ENCODE results near the gene SLC22A2. TPM values are rescaled to one million over a fixed set of nuclear protein-coding genes. Genes with fewer than 3 reads are reported as not detected.

SLC22A2 gene
- total and polyA plus RNA-seq, 2 donors (not counting 3 experiments of a cell fraction or from before 2014, with no cell fraction given), result not detected

DNA sequence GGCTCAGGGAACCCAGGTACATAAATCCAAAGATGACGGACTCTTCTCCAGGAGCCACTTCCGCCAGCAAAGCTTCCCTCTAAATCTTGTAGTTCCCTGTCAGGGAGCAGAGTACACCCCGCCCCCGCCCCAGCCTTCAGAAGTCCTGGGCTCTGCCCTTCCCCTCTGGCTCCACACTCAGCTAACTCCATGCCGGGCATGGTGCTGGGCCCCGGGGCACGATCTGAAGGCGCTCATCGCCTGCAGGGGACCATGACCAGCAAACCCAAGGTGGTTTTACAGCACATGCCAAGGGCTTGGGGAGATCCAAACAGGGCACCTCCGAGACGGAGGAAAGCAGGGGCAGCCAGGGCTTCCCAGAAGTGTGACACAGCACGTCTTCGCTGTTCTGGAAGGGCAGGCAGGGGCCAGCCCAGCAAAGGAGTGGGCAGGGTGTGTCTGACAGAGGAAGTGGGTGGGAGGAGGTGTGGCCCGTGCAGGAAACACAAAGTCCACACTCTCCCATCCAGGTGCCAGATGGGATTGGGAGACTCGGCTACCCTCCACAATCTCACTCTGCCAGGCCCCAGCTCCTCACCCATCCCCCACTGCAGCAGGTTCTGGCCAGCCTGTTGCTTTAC, 41.6 kb upstream of the SLC22A2 start:
- ChIA-PET POLR2A (no interaction called here), CTCF (no interaction called here)
- Histone ChIP-seq H4K20me1 (replicated peaks; ENCODE audit: control insufficient read depth, extremely low read depth, insufficient read depth, low read length) (no peaks in the 10 kb centered on the region), H3K4me1 (ENCODE audit: control insufficient read depth, extremely low read depth, insufficient read depth, low read length) (no peaks in the 10 kb centered on the region), H3K79me2 (ENCODE audit: control insufficient read depth, insufficient read depth, low read length) (no peaks in the 10 kb centered on the region), H3K4me3 (replicated peaks in 1 of 3; ENCODE audit: insufficient read depth in 1 of 3, low read depth in 1 of 3, low read length in 3 of 3) (no peak overlapping the region), H3K9me3 (replicated peaks; ENCODE audit: control insufficient read depth, insufficient read depth, low read length) (no peaks in the 10 kb centered on the region), H3K27me3 (ENCODE audit: control insufficient read depth in 2 of 2, insufficient read depth in 2 of 2, low read length in 2 of 2) (no peaks in the 10 kb centered on the region), H3K4me2 (ENCODE audit: insufficient read depth, low read length) (no peak overlapping the region), H2AFZ (ENCODE audit: low read depth, low read length) (no peak overlapping the region), H3K27ac (ENCODE audit: insufficient read depth, low read depth, low read length) (no peak overlapping the region), H3K36me3 (ENCODE audit: control insufficient read depth in 2 of 2, extremely low read depth in 1 of 2, insufficient read depth in 2 of 2, low read length in 2 of 2) (no peaks in the 10 kb centered on the region), H3K9ac (replicated peaks; ENCODE audit: extremely low read depth, insufficient read depth, low read length) (no peak overlapping the region), H3K9me1 (replicated peaks; ENCODE audit: control insufficient read depth, extremely low read depth, insufficient read depth, low read length) (no peaks in the 10 kb centered on the region)
- no peak for FAIRE-seq
- no TSS peak for BruUV-seq (replicated peaks)
- no peak for TF ChIP-seq POLR2A (IDR thresholded peaks at IDR 0.05; ENCODE audit: low read depth, low read length)
- TF ChIP-seq, protein P1, sequence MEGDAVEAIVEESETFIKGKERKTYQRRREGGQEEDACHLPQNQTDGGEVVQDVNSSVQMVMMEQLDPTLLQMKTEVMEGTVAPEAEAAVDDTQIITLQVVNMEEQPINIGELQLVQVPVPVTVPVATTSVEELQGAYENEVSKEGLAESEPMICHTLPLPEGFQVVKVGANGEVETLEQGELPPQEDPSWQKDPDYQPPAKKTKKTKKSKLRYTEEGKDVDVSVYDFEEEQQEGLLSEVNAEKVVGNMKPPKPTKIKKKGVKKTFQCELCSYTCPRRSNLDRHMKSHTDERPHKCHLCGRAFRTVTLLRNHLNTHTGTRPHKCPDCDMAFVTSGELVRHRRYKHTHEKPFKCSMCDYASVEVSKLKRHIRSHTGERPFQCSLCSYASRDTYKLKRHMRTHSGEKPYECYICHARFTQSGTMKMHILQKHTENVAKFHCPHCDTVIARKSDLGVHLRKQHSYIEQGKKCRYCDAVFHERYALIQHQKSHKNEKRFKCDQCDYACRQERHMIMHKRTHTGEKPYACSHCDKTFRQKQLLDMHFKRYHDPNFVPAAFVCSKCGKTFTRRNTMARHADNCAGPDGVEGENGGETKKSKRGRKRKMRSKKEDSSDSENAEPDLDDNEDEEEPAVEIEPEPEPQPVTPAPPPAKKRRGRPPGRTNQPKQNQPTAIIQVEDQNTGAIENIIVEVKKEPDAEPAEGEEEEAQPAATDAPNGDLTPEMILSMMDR (IDR thresholded peaks at IDR 0.05; ENCODE audit: extremely low read depth in 1 of 2, insufficient read depth in 1 of 2, low read depth in 1 of 2, low read length in 2 of 2), result no peak
- no peak for DNase-seq (ENCODE audit: low read depth, low spot score)
- dilution Hi-C loops (cut with MboI; ENCODE audit: extremely low pct_ligation_motif_present, low sequenced_read_pairs), result no loop called here
- intact Hi-C loops (cut with micrococcal nuclease), result no loop called here

DNA sequence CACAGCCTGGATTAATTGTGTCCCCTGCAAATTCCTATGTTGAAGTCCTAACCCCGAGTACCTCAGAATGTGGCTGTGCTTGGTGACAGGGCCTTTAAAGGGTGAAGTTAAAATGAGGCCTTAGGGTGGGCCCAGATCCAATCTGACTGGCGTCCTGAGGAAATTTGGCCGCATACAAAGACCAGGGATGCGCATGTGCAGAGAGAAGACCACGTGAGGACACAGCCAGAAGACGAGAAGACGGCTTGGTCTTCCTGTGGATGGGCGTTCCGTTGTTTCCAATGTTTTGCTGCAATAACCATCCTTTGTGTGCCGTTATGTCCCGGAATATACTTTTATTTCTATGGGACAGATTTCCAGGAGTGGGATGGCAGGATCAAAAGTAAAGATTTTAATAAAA, 40.9 kb upstream of the SLC22A2 start:
- DNase-seq (ENCODE audit: low read depth, low spot score) (no peak), FAIRE-seq (no peak)
- TF ChIP-seq, protein P1 (IDR thresholded peaks at IDR 0.05; ENCODE audit: extremely low read depth in 1 of 2, insufficient read depth in 1 of 2, low read depth in 1 of 2, low read length in 2 of 2), result no peak
- TF ChIP-seq EZH2 (IDR thresholded peaks at IDR 0.05; ENCODE audit: borderline replicate concordance, low read depth, low read length, severe bottlenecking) (no peak), JUN (IDR thresholded peaks at IDR 0.05; ENCODE audit: borderline replicate concordance, insufficient read depth, insufficient read length, low read depth) (no peak), MYC (IDR thresholded peaks at IDR 0.05; ENCODE audit: low read depth, low read length) (no peak), POLR2AphosphoS5 (IDR thresholded peaks at IDR 0.05; ENCODE audit: insufficient read depth, low read depth, low read length) (no peak), FOS (IDR thresholded peaks at IDR 0.05; ENCODE audit: borderline replicate concordance, insufficient read depth, low read length) (no peak), GATA2 (IDR thresholded peaks at IDR 0.05; ENCODE audit: insufficient read depth, insufficient read length, low read depth, low read length) (no peak), POLR2A (IDR thresholded peaks at IDR 0.05; ENCODE audit: low read depth, low read length) (no peak)
- TF ChIP-seq, protein P2, sequence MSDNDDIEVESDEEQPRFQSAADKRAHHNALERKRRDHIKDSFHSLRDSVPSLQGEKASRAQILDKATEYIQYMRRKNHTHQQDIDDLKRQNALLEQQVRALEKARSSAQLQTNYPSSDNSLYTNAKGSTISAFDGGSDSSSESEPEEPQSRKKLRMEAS (IDR thresholded peaks at IDR 0.05; ENCODE audit: insufficient read depth, insufficient read length), result no peak
- Histone ChIP-seq H3K79me2 (ENCODE audit: control insufficient read depth, insufficient read depth, low read length) (no peaks in the 10 kb centered on the region), H3K9me1 (replicated peaks; ENCODE audit: control insufficient read depth, extremely low read depth, insufficient read depth, low read length) (no peaks in the 10 kb centered on the region), H3K36me3 (ENCODE audit: control insufficient read depth in 2 of 2, extremely low read depth in 1 of 2, insufficient read depth in 2 of 2, low read length in 2 of 2) (no peaks in the 10 kb centered on the region), H3K4me1 (ENCODE audit: control insufficient read depth, extremely low read depth, insufficient read depth, low read length) (no peaks in the 10 kb centered on the region), H3K4me3 (replicated peaks in 1 of 3; ENCODE audit: insufficient read depth in 1 of 3, low read depth in 1 of 3, low read length in 3 of 3) (no peak overlapping the region), H3K4me2 (ENCODE audit: insufficient read depth, low read length) (no peak overlapping the region), H4K20me1 (replicated peaks; ENCODE audit: control insufficient read depth, extremely low read depth, insufficient read depth, low read length) (no peaks in the 10 kb centered on the region), H3K9me3 (replicated peaks; ENCODE audit: control insufficient read depth, insufficient read depth, low read length) (no peaks in the 10 kb centered on the region), H2AFZ (ENCODE audit: low read depth, low read length) (no peak overlapping the region), H3K27ac (ENCODE audit: insufficient read depth, low read depth, low read length) (no peak overlapping the region), H3K27me3 (ENCODE audit: control insufficient read depth in 2 of 2, insufficient read depth in 2 of 2, low read length in 2 of 2) (no peaks in the 10 kb centered on the region), H3K9ac (replicated peaks; ENCODE audit: extremely low read depth, insufficient read depth, low read length) (no peak overlapping the region)
- ChIA-PET CTCF (no interaction called here), POLR2A (no interaction called here)
- dilution Hi-C loops (cut with MboI; ENCODE audit: extremely low pct_ligation_motif_present, low sequenced_read_pairs) (no loop called here), intact Hi-C loops (cut with micrococcal nuclease) (no loop called here)
- no TSS peak for BruUV-seq (replicated peaks)

Data from endothelial cell of umbilical vein (primary cell).